ENCODE measurements around the gene PLPPR1. TPM values are rescaled to one million over a fixed set of nuclear protein-coding genes. Genes with fewer than 3 reads are reported as not detected.

Gene PLPPR1
- total and polyA plus RNA-seq, 2 of the 13 experiments (the other 11 are each of a cell fraction or from before 2014, with no cell fraction given) = 16.0 to 84.7 TPM

DNA sequence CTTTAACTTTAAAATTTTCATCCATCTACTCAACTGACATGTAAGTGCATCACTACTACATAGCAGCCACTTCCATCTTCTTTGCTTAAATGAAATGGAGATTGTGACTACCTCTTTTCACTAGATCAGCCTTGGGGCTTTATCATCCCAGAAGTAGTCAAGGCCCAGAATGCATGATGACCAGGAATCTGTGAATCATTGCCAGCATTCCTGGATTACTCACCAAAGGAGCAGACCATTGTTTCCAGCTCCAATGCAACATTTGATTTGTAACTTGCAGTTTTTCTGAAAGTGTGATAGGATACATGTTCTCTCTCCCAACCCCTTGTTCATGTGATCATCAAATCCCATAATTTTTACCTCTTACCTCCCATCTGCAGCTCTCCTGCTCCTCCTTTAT lies 65.1 kb downstream of the PLPPR1 start (continued):
- TF ChIP-seq ZNF781 (CRISPR knock-in tag; IDR thresholded peaks at IDR 0.05; ENCODE audit: borderline replicate concordance, not compliant biosample characterization) = no peak

DNA sequence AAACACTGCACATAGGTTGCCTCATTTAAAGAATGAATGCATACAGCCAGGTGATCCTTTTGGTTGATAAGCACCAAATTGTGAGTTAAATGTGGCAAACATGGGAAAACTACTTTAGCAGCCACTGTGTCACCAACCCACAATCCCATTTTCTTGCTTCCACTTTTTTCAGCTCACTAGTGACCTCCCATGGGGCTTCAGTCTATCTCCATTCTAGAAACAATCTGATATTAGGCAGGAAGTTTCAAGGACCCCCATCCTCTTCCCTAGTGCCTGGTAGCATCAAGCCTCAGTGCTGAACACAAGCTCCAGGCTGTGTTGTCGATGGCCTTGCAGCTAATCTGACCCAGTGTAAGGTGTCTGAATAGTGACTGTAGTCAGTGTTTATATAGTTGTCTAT lies 66.2 kb downstream of the PLPPR1 start:
- intact Hi-C loops (cut with micrococcal nuclease; ENCODE audit: unreplicated experiment) = no loop called here
- Histone ChIP-seq H2AFZ (ENCODE audit: low read length) (no peak overlapping the region), H3K9ac (ENCODE audit: insufficient read depth, low read depth, low read length) (no peak overlapping the region), H3K27me3 (ENCODE audit: control insufficient read depth in 1 of 2, insufficient read depth in 2 of 2, low read length in 2 of 2) (no peaks in the 10 kb centered on the region), H3K27ac (ENCODE audit: extremely low read length, insufficient read depth, low read length) (no peak overlapping the region), H3K36me3 (replicated peaks in 1 of 2; ENCODE audit: control insufficient read depth in 1 of 2, insufficient read depth in 2 of 2, low read length in 2 of 2) (no peaks in the 10 kb centered on the region), H3K4me2 (ENCODE audit: low read depth, low read length) (no peak overlapping the region), H3K4me1 (ENCODE audit: insufficient read depth, low read length) (no peaks in the 10 kb centered on the region), H3K9me3 (ENCODE audit: low read length) (no peaks in the 10 kb centered on the region), H4K20me1 (ENCODE audit: insufficient read depth, low read length) (no peaks in the 10 kb centered on the region), H3K79me2 (ENCODE audit: insufficient read depth, low read length) (no peaks in the 10 kb centered on the region), H3K4me3 (replicated peaks in 1 of 3; ENCODE audit: insufficient read depth in 1 of 3, low read depth in 2 of 3, low read length in 3 of 3) (no peak overlapping the region)
- CTCF ChIA-PET (ENCODE audit: low intra/inter-chr PET ratio, low total read pairs) = no interaction called here
- in situ Hi-C loops (cut with HindIII; ENCODE audit: extremely low pct_ligation_motif_present, low pct_unique_long_range_greater_than_20kb) = no loop called here
- WGBS (ENCODE audit: low lambda C conversion rate) = 80% methylated on average over 1 of the region's 1 CpG
- ATAC-seq (no peak), FAIRE-seq (no peak), DNase-seq (ENCODE audit: low spot score) (no peak)
- no TSS peak for BruUV-seq (replicated peaks)
- POLR2A ChIA-PET = no interaction called here
- TF ChIP-seq, protein P1, sequence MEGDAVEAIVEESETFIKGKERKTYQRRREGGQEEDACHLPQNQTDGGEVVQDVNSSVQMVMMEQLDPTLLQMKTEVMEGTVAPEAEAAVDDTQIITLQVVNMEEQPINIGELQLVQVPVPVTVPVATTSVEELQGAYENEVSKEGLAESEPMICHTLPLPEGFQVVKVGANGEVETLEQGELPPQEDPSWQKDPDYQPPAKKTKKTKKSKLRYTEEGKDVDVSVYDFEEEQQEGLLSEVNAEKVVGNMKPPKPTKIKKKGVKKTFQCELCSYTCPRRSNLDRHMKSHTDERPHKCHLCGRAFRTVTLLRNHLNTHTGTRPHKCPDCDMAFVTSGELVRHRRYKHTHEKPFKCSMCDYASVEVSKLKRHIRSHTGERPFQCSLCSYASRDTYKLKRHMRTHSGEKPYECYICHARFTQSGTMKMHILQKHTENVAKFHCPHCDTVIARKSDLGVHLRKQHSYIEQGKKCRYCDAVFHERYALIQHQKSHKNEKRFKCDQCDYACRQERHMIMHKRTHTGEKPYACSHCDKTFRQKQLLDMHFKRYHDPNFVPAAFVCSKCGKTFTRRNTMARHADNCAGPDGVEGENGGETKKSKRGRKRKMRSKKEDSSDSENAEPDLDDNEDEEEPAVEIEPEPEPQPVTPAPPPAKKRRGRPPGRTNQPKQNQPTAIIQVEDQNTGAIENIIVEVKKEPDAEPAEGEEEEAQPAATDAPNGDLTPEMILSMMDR (CRISPR knock-in tag; IDR thresholded peaks at IDR 0.05) = peak; percentile 32; the same call in 1 of the 2 replicates
- TF ChIP-seq MXI1 (IDR thresholded peaks at IDR 0.05; ENCODE audit: borderline replicate concordance, low read depth, low read length) = no peak
- TF ChIP-seq MEIS2 (CRISPR knock-in tag; IDR thresholded peaks at IDR 0.05) = no peak
- TF ChIP-seq, protein P2, sequence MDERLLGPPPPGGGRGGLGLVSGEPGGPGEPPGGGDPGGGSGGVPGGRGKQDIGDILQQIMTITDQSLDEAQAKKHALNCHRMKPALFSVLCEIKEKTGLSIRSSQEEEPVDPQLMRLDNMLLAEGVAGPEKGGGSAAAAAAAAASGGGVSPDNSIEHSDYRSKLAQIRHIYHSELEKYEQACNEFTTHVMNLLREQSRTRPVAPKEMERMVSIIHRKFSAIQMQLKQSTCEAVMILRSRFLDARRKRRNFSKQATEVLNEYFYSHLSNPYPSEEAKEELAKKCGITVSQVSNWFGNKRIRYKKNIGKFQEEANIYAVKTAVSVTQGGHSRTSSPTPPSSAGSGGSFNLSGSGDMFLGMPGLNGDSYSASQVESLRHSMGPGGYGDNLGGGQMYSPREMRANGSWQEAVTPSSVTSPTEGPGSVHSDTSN (CRISPR knock-in tag; IDR thresholded peaks at IDR 0.05) = no peak
- TF ChIP-seq, protein P3, sequence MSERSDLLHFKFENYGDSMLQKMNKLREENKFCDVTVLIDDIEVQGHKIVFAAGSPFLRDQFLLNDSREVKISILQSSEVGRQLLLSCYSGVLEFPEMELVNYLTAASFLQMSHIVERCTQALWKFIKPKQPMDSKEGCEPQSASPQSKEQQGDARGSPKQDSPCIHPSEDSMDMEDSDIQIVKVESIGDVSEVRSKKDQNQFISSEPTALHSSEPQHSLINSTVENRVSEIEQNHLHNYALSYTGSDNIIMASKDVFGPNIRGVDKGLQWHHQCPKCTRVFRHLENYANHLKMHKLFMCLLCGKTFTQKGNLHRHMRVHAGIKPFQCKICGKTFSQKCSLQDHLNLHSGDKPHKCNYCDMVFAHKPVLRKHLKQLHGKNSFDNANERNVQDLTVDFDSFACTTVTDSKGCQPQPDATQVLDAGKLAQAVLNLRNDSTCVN (CRISPR knock-in tag; IDR thresholded peaks at IDR 0.05; ENCODE audit: borderline replicate concordance) = no peak
- peak; percentile 46 for TF ChIP-seq STAG1 (CRISPR knock-in tag; IDR thresholded peaks at IDR 0.05)
- TF ChIP-seq, protein P4, sequence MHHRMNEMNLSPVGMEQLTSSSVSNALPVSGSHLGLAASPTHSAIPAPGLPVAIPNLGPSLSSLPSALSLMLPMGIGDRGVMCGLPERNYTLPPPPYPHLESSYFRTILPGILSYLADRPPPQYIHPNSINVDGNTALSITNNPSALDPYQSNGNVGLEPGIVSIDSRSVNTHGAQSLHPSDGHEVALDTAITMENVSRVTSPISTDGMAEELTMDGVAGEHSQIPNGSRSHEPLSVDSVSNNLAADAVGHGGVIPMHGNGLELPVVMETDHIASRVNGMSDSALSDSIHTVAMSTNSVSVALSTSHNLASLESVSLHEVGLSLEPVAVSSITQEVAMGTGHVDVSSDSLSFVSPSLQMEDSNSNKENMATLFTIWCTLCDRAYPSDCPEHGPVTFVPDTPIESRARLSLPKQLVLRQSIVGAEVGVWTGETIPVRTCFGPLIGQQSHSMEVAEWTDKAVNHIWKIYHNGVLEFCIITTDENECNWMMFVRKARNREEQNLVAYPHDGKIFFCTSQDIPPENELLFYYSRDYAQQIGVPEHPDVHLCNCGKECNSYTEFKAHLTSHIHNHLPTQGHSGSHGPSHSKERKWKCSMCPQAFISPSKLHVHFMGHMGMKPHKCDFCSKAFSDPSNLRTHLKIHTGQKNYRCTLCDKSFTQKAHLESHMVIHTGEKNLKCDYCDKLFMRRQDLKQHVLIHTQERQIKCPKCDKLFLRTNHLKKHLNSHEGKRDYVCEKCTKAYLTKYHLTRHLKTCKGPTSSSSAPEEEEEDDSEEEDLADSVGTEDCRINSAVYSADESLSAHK (CRISPR knock-in tag; IDR thresholded peaks at IDR 0.05; ENCODE audit: borderline replicate concordance) = peak; percentile 84; the same call in 1 of the 2 replicates
- TF ChIP-seq RARA (CRISPR knock-in tag; IDR thresholded peaks at IDR 0.05) = no peak
- TF ChIP-seq ZNF563 (CRISPR knock-in tag; IDR thresholded peaks at IDR 0.05) = no peak
- TF ChIP-seq, protein P5, sequence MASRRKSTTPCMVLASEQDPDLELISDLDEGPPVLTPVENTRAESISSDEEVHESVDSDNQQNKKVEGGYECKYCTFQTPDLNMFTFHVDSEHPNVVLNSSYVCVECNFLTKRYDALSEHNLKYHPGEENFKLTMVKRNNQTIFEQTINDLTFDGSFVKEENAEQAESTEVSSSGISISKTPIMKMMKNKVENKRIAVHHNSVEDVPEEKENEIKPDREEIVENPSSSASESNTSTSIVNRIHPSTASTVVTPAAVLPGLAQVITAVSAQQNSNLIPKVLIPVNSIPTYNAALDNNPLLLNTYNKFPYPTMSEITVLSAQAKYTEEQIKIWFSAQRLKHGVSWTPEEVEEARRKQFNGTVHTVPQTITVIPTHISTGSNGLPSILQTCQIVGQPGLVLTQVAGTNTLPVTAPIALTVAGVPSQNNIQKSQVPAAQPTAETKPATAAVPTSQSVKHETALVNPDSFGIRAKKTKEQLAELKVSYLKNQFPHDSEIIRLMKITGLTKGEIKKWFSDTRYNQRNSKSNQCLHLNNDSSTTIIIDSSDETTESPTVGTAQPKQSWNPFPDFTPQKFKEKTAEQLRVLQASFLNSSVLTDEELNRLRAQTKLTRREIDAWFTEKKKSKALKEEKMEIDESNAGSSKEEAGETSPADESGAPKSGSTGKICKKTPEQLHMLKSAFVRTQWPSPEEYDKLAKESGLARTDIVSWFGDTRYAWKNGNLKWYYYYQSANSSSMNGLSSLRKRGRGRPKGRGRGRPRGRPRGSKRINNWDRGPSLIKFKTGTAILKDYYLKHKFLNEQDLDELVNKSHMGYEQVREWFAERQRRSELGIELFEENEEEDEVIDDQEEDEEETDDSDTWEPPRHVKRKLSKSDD (CRISPR knock-in tag; IDR thresholded peaks at IDR 0.05; ENCODE audit: low read depth) = no peak
- no peak for TF ChIP-seq SIN3B (IDR thresholded peaks at IDR 0.05; ENCODE audit: low read length)
